Measurements from ENCODE around the gene DSCAM.

GRCh38 chr21:40830836-40831235, 16.1 kb downstream of the DSCAM start:
- TF ChIP-seq EZH2phosphoT487 (IDR thresholded peaks at IDR 0.05; ENCODE audit: insufficient read depth, low read depth) = no peak
- no peak for TF ChIP-seq EZH2 (IDR thresholded peaks at IDR 0.05; ENCODE audit: insufficient read depth, poor library complexity, severe bottlenecking)
